ENCODE data around the gene SDSL.

SDSL gene

DNA sequence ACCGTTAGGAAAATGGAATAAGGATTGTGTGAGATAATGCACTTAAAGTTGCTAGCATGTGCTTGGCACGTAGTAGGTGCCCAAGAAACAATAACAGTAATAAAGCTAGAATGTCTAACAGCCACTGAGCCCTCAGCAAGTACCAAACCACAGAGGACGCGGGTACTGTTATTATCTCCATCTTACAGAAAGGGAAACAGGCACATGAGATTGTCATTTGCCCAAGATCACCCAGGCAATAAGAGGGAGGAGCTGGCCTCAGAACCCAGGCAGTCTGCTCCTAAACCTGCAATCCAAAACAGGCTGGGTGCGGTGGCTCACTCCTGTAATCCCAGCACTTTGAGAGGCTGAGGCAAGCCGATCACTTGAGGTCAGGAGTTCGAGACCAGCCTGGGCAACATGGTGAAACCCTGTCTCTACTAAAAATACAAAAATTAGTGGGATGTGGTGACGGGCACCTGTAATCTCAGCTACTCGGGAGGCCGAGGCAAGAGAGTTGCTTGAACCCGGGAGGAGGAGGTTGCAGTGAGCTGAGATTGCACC is 13.4 kb upstream of the SDSL start:
- Histone ChIP-seq H3F3A (ENCODE audit: control insufficient read depth, insufficient read depth) (no peaks in the 10 kb centered on the region), H3K4me3 (ENCODE audit: low read length) (no peak overlapping the region), H3K36me3 (ENCODE audit: control insufficient read depth, low read length) (no peaks in the 10 kb centered on the region), H3K27ac (ENCODE audit: low read depth, low read length) (no peak overlapping the region), H3K9me2 (replicated peaks; ENCODE audit: control insufficient read depth, low read length) (no peaks in the 10 kb centered on the region), H3K4me2 (ENCODE audit: low read length) (no peak overlapping the region), H3K27me3 (ENCODE audit: control insufficient read depth, low read length) (peaks cover 13% of the 10 kb centered on the region; the same call in 1 of the 2 replicates), H3K9me3 (ENCODE audit: control insufficient read depth, insufficient read depth, low read length) (no peaks in the 10 kb centered on the region), H3K4me1 (ENCODE audit: control insufficient read depth, low read length) (no peaks in the 10 kb centered on the region), H3K79me2 (ENCODE audit: control insufficient read depth, low read length) (no peaks in the 10 kb centered on the region), H4K20me1 (ENCODE audit: control insufficient read depth, insufficient read depth, low read depth, low read length) (no peaks in the 10 kb centered on the region)
- no peak for TF ChIP-seq EZH2phosphoT487 (IDR thresholded peaks at IDR 0.05; ENCODE audit: borderline replicate concordance, low read length)
- TF ChIP-seq, protein P1, sequence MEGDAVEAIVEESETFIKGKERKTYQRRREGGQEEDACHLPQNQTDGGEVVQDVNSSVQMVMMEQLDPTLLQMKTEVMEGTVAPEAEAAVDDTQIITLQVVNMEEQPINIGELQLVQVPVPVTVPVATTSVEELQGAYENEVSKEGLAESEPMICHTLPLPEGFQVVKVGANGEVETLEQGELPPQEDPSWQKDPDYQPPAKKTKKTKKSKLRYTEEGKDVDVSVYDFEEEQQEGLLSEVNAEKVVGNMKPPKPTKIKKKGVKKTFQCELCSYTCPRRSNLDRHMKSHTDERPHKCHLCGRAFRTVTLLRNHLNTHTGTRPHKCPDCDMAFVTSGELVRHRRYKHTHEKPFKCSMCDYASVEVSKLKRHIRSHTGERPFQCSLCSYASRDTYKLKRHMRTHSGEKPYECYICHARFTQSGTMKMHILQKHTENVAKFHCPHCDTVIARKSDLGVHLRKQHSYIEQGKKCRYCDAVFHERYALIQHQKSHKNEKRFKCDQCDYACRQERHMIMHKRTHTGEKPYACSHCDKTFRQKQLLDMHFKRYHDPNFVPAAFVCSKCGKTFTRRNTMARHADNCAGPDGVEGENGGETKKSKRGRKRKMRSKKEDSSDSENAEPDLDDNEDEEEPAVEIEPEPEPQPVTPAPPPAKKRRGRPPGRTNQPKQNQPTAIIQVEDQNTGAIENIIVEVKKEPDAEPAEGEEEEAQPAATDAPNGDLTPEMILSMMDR (IDR thresholded peaks at IDR 0.05; ENCODE audit: low read depth, low read length, poor library complexity, severe bottlenecking), result no peak

DNA sequence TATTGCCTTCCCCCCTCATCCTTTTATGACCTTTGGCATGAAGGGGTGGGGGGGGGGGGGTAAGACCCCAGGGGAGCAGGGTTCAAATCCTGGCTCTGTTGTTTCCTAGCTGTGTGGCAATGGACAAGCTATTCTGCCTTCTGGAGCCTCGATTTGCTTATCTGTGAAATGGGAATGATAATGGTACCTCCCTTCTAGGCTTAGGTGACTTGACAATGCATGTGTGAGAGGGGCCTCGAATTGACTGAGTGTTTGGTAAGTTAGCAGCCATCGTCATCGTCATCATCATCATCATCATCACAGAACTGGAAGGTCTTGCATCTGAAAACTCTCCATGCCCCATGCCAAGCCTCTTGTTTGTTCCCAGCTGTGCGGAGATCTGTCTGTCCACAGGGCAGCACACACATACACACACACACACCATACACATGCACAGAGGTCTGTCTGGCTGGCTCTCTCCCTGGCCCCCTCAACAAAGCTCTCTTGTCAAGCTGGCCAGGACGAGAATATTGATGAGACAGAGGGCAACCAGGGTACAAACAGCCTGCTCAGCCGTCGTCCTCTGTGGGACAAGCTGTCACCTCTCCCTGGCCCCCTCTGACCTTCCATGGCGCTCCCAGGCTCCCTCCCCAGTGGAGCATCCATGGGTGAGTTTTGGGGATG is 12.6 kb upstream of the SDSL start:
- Histone ChIP-seq H3K4me3 (ENCODE audit: low read length) (no peak overlapping the region), H3K4me1 (ENCODE audit: control insufficient read depth, low read length) (no peaks in the 10 kb centered on the region), H3K9me2 (replicated peaks; ENCODE audit: control insufficient read depth, low read length) (no peaks in the 10 kb centered on the region), H3F3A (ENCODE audit: control insufficient read depth, insufficient read depth) (no peaks in the 10 kb centered on the region), H3K9me3 (ENCODE audit: control insufficient read depth, insufficient read depth, low read length) (no peaks in the 10 kb centered on the region), H3K79me2 (ENCODE audit: control insufficient read depth, low read length) (no peaks in the 10 kb centered on the region), H3K27me3 (ENCODE audit: control insufficient read depth, low read length) (peaks cover 9% of the 10 kb centered on the region; the same call in 1 of the 2 replicates), H4K20me1 (ENCODE audit: control insufficient read depth, insufficient read depth, low read depth, low read length) (no peaks in the 10 kb centered on the region), H3K4me2 (ENCODE audit: low read length) (no peak overlapping the region), H3K36me3 (ENCODE audit: control insufficient read depth, low read length) (no peaks in the 10 kb centered on the region), H3K27ac (ENCODE audit: low read depth, low read length) (no peak overlapping the region)
- TF ChIP-seq, protein P1 (IDR thresholded peaks at IDR 0.05; ENCODE audit: low read depth, low read length, poor library complexity, severe bottlenecking), result no peak
- no peak for TF ChIP-seq EZH2phosphoT487 (IDR thresholded peaks at IDR 0.05; ENCODE audit: borderline replicate concordance, low read length)

DNA sequence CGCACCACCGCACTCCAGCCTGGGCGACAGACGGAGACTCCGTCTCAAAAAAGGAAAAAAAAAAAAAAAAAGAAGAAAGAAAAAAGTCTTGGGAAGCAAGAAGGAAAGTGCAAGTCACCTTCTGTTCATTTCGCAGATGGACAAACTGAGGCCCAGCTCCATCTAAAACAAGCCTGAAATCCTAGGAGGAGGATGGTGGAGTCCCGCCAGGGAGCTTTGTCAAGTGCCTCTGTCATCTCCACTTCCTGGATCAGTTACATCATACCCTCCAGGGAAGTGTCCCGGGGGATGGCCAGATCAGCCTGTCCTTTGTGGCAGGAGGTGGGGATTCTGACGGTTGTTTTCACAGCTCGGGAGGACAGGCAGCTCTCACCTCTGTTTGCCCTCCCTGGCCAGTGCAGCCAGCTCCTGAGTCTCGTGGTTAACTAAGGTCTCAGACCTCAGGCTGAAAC is 8.7 kb upstream of the SDSL start:
- Histone ChIP-seq H3K27me3 (ENCODE audit: control insufficient read depth, low read length) (peaks cover 15% of the 10 kb centered on the region), H3K27ac (ENCODE audit: low read depth, low read length) (no peak overlapping the region)

More for the DNA sequence above, 8.7 kb upstream of the SDSL start:
- Histone ChIP-seq H3K4me3 (ENCODE audit: low read length) (no peak overlapping the region), H3K4me1 (ENCODE audit: control insufficient read depth, low read length) (no peaks in the 10 kb centered on the region), H3K79me2 (ENCODE audit: control insufficient read depth, low read length) (no peaks in the 10 kb centered on the region), H3K9me3 (ENCODE audit: control insufficient read depth, insufficient read depth, low read length) (no peaks in the 10 kb centered on the region), H3F3A (ENCODE audit: control insufficient read depth, insufficient read depth) (no peaks in the 10 kb centered on the region), H3K4me2 (ENCODE audit: low read length) (no peak overlapping the region), H4K20me1 (ENCODE audit: control insufficient read depth, insufficient read depth, low read depth, low read length) (no peaks in the 10 kb centered on the region), H3K9me2 (replicated peaks; ENCODE audit: control insufficient read depth, low read length) (no peaks in the 10 kb centered on the region), H3K36me3 (ENCODE audit: control insufficient read depth, low read length) (no peaks in the 10 kb centered on the region)
- TF ChIP-seq, protein P1 (IDR thresholded peaks at IDR 0.05; ENCODE audit: low read depth, low read length, poor library complexity, severe bottlenecking), result no peak
- no peak for TF ChIP-seq EZH2phosphoT487 (IDR thresholded peaks at IDR 0.05; ENCODE audit: borderline replicate concordance, low read length)
